Trophoblast cell (in vitro differentiated cells and primary cell): Measurements from ENCODE around the gene FAM47E.
A peak's percentile ranks its signal among the peaks of the same experiment; 100 is the strongest.

Experiments
- DNase-seq, 2 donors: peaks; one replicate each; pipeline ENCODE4 v3.0.0-alpha.2; 2016
- H2AFZ ChIP-seq: 2 replicates; pipeline ENCODE4 v1.6.1; 2013; ENCODE audit warnings: low read length, moderate library complexity, mild to moderate bottlenecking; ENCODE audit not compliant: insufficient read depth, poor library complexity
- H2AK5ac ChIP-seq: 2 replicates; pipeline ENCODE4 v1.6.1; 2013; ENCODE audit warnings: mild to moderate bottlenecking, low read length
- H2BK120ac ChIP-seq: 2 replicates; pipeline ENCODE4 v1.6.1; 2013; ENCODE audit warnings: low read length, mild to moderate bottlenecking, moderate library complexity; ENCODE audit not compliant: insufficient read depth, poor library complexity
- H2BK12ac ChIP-seq: 2 replicates; pipeline ENCODE4 v1.6.1; 2013; ENCODE audit warnings: mild to moderate bottlenecking, low read length, moderate library complexity
- H2BK5ac ChIP-seq: 2 replicates; pipeline ENCODE4 v1.6.1; 2013; ENCODE audit warnings: low read length, low read depth, moderate library complexity, mild to moderate bottlenecking; ENCODE audit not compliant: poor library complexity
- H3K14ac ChIP-seq: 2 replicates; pipeline ENCODE4 v1.6.1; 2013; ENCODE audit warnings: mild to moderate bottlenecking, low read length
- H3K18ac ChIP-seq: 2 replicates; pipeline ENCODE4 v1.6.1; 2013; ENCODE audit warnings: mild to moderate bottlenecking, low read length
- H3K23ac ChIP-seq: 2 replicates; pipeline ENCODE4 v1.6.1; 2013; ENCODE audit warnings: low read length
- H3K27ac ChIP-seq: 2 replicates; pipeline ENCODE4 v1.5.1; 2013; ENCODE audit warnings: low read depth, mild to moderate bottlenecking, inconsistent platforms, low read length, moderate library complexity
- H3K27me3 ChIP-seq: 2 replicates; pipeline ENCODE4 v1.6.1; 2013; ENCODE audit warnings: inconsistent platforms, mild to moderate bottlenecking, low read length, moderate library complexity; ENCODE audit not compliant: insufficient read depth
- H3K36me3 ChIP-seq, 2 experiments: 1 replicate in 1 of 2; 2 replicates in 1 of 2; pipeline ENCODE4 v1.6.1; 2013; ENCODE audit warnings: low read length in 2 of 2, mild to moderate bottlenecking in 2 of 2, moderate library complexity in 1 of 2; ENCODE audit not compliant: insufficient read depth in 2 of 2, control insufficient read depth in 1 of 2
- H3K4ac ChIP-seq: 2 replicates; pipeline ENCODE4 v1.6.1; 2013; ENCODE audit warnings: low read depth, mild to moderate bottlenecking, low read length, moderate library complexity
- H3K4me1 ChIP-seq, 2 experiments: 1 replicate in 1 of 2; 2 replicates in 1 of 2; pipeline ENCODE4 v1.6.1; 2013; ENCODE audit warnings: low read length in 2 of 2, mild to moderate bottlenecking in 2 of 2, moderate library complexity in 1 of 2; ENCODE audit not compliant: insufficient read depth in 2 of 2, control insufficient read depth in 1 of 2
- H3K4me2 ChIP-seq: 2 replicates; pipeline ENCODE4 v1.6.1; 2013; ENCODE audit warnings: inconsistent platforms, mild to moderate bottlenecking, low read length, moderate library complexity
- H3K4me3 ChIP-seq: 2 replicates; pipeline ENCODE4 v1.5.1; 2013; ENCODE audit warnings: mild to moderate bottlenecking, low read depth, low read length, inconsistent platforms
- H3K79me1 ChIP-seq: one replicate; pipeline ENCODE4 v1.6.1; 2013; ENCODE audit warnings: low read length
- H3K79me2 ChIP-seq: 2 replicates; pipeline ENCODE4 v1.6.1; 2013; ENCODE audit warnings: low read length, mild to moderate bottlenecking; ENCODE audit not compliant: control insufficient read depth, insufficient read depth, poor library complexity
- H3K9ac ChIP-seq: 2 replicates; pipeline ENCODE4 v1.6.1; 2013; ENCODE audit warnings: mild to moderate bottlenecking, low read length
- H3K9me3 ChIP-seq: 2 replicates; pipeline ENCODE4 v1.6.1; 2013; ENCODE audit warnings: low read depth, mild to moderate bottlenecking, control low read depth, inconsistent platforms, low read length; ENCODE audit not compliant: insufficient read depth
- H4K12ac ChIP-seq: 2 replicates; pipeline ENCODE4 v1.6.1; 2013; ENCODE audit warnings: low read depth, mild to moderate bottlenecking, low read length, moderate library complexity
- H4K8ac ChIP-seq: 2 replicates; pipeline ENCODE4 v1.6.1; 2013; ENCODE audit warnings: low read depth, mild to moderate bottlenecking, low read length, moderate library complexity
- H4K91ac ChIP-seq: one replicate; pipeline ENCODE4 v1.6.1; 2013; ENCODE audit warnings: low read depth, mild to moderate bottlenecking, low read length, moderate library complexity
- WGBS: extraction: QIAGEN DNeasy Blood & Tissue Kit; methylation state at CpG from one replicate; pipeline ENCODE4 v1.1.7; 2013; ENCODE audit warnings: missing lambda C conversion rate; ENCODE audit not compliant: insufficient read length, insufficient coverage; ENCODE audit errors: extremely low coverage; 5-methylcytosine and 5-hydroxymethylcytosine counted together

Gene FAM47E

DNA sequence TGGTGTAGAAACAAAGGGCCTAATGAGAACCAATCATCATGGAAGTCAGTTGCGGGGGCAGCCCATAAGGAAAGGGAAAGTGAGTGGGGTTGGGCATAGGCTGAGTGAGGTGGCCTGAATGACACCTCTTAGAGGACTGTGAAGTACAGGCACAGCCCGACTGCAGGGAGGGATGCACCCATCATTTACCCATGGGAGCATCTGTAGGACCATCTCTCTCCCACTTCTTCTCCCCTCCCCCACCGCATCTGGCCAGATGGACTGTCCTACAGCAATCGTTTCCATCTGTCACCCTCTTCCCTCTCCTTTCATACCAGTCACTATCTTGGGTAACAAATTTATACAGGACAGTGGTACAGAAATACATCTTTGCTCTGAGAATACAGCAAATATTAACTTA lies 59.2 kb downstream of the FAM47E start:
- H2AK5ac ChIP-seq, result no peak overlapping the region
- H3K18ac ChIP-seq, result no peak overlapping the region
- H3K9ac ChIP-seq, result no peak overlapping the region
- peaks cover 5% of the 10 kb centered on the region for H3K79me2 ChIP-seq
- H3K4me2 ChIP-seq, result no peak overlapping the region
- H3K4me3 ChIP-seq, result peak overlapping the region; percentile 39
- H3K4ac ChIP-seq, result no peak overlapping the region
- no peak overlapping the region for H2BK120ac ChIP-seq
- no peak overlapping the region for H4K12ac ChIP-seq
- peaks cover 11% of the 10 kb centered on the region for H3K79me1 ChIP-seq
- H3K9me3 ChIP-seq, result peaks cover 4% of the 10 kb centered on the region
- DNase-seq, result no peak
- H4K91ac ChIP-seq, result no peak overlapping the region
- no peak overlapping the region for H3K14ac ChIP-seq
- peaks cover 3 to 4% of the 10 kb centered on the region in 2 experiments for H3K36me3 ChIP-seq
- H3K27me3 ChIP-seq, result no peaks in the 10 kb centered on the region
- no peak overlapping the region for H3K23ac ChIP-seq
- WGBS, result no CpG with 5 or more reads among the region's 4 CpGs
- no peak overlapping the region for H2BK12ac ChIP-seq
- H3K4me1 ChIP-seq, result peaks cover 6 to 9% of the 10 kb centered on the region in 2 experiments
- no peak overlapping the region for H4K8ac ChIP-seq
- no peak overlapping the region for H2BK5ac ChIP-seq
- H3K27ac ChIP-seq, result no peak overlapping the region
- no peak overlapping the region for H2AFZ ChIP-seq

DNA sequence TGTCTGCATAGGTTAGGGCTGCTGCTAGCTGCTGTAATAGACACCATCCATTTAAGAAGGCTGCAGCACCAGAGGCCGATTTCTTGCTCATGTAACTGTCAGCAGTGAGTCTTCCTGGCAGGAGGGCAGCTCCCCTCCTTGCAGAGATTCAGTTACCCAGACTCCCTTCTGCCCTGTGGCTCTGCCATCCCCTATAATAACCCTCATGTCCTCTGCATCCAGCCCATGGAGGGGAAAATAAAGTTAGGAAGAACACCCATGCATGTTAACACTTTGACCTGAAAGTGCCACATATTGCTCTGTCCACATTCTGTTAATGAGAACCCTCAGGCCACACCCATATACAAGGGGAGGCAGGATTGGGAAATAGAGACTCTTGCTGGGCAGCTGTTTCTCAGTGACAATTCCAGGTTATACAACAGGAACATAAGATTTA lies 60.4 kb downstream of the FAM47E start:
- Histone ChIP-seq H3K79me2 (peaks cover under 1% of the 10 kb centered on the region), H3K79me1 (peaks cover 2% of the 10 kb centered on the region), H2AK5ac (no peak overlapping the region), H3K4me2 (no peak overlapping the region), H2BK5ac (no peak overlapping the region), H3K27me3 (no peaks in the 10 kb centered on the region), H3K23ac (no peak overlapping the region), H3K4ac (no peak overlapping the region), H4K8ac (no peak overlapping the region), H2BK12ac (no peak overlapping the region), H3K14ac (no peak overlapping the region), H3K36me3 (peaks cover 3 to 4% of the 10 kb centered on the region in 2 experiments), H3K4me1 (peaks cover 6% of the 10 kb centered on the region in 2 experiments), H2BK120ac (no peak overlapping the region), H3K9me3 (peaks cover 4% of the 10 kb centered on the region), H3K18ac (no peak overlapping the region), H2AFZ (no peak overlapping the region), H3K27ac (no peak overlapping the region), H3K9ac (no peak overlapping the region), H4K91ac (no peak overlapping the region), H3K4me3 (no peak overlapping the region), H4K12ac (no peak overlapping the region)
- WGBS, result no CpG with 5 or more reads among the region's 1 CpG
- peak in 1 of 2 donors; percentile 52 for DNase-seq

DNA sequence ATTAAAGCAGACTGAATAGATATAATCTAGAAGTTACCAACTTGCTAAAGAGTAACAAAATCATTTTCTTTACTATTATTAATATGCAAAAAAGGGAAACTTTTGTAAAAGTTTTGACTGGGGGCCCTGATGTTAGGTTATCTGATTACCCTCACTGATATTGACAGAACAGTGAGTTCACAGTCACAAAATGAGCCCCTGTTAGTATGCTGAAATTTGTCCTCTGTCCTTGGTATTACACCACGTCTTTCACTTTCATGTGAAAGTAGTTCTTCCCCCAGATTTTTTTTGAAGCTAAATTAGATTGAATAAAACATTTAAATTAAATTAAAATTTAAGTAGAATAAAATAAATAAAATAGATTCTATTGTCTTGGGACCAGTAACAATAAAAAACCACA lies 60.9 kb downstream of the FAM47E start:
- no peaks in the 10 kb centered on the region for H3K79me1 ChIP-seq
- H2AFZ ChIP-seq, result no peak overlapping the region
- no peak overlapping the region for H3K4me2 ChIP-seq
- WGBS, result no CpG with 5 or more reads among the region's 1 CpG
- H3K79me2 ChIP-seq, result no peaks in the 10 kb centered on the region
- no peak overlapping the region for H3K18ac ChIP-seq
- no peak overlapping the region for H3K23ac ChIP-seq
- no peak overlapping the region for H3K9ac ChIP-seq
- H3K4me1 ChIP-seq, result peaks cover 1 to 2% of the 10 kb centered on the region in 2 experiments
- H3K4me3 ChIP-seq, result no peak overlapping the region
- H3K14ac ChIP-seq, result no peak overlapping the region
- no peak overlapping the region for H3K4ac ChIP-seq
- H3K36me3 ChIP-seq, result peaks cover 3 to 4% of the 10 kb centered on the region in 2 experiments
- no peak overlapping the region for H2AK5ac ChIP-seq
- no peak overlapping the region for H2BK12ac ChIP-seq
- H4K8ac ChIP-seq, result no peak overlapping the region
- DNase-seq, result no peak
- no peaks in the 10 kb centered on the region for H3K27me3 ChIP-seq
- no peak overlapping the region for H3K27ac ChIP-seq
- H2BK120ac ChIP-seq, result no peak overlapping the region
- H2BK5ac ChIP-seq, result no peak overlapping the region
- no peak overlapping the region for H4K12ac ChIP-seq
- H3K9me3 ChIP-seq, result peaks cover 4% of the 10 kb centered on the region
- no peak overlapping the region for H4K91ac ChIP-seq

GRCh38 chr4:76313547-76313946 lies 62.0 kb downstream of the FAM47E start:
- Histone ChIP-seq H3K4ac (no peak overlapping the region), H3K4me3 (no peak overlapping the region), H3K9ac (no peak overlapping the region), H3K4me2 (no peak overlapping the region), H4K91ac (no peak overlapping the region), H2AFZ (no peak overlapping the region), H4K8ac (no peak overlapping the region), H2BK12ac (no peak overlapping the region), H3K18ac (no peak overlapping the region), H2AK5ac (no peak overlapping the region), H3K14ac (no peak overlapping the region), H3K79me1 (no peaks in the 10 kb centered on the region), H3K36me3 (peaks cover 3 to 4% of the 10 kb centered on the region in 2 experiments), H3K9me3 (peaks cover 4% of the 10 kb centered on the region), H3K4me1 (peaks cover 0 to 1% of the 10 kb centered on the region in 2 experiments), H3K27ac (no peak overlapping the region), H3K23ac (no peak overlapping the region), H4K12ac (no peak overlapping the region), H2BK120ac (no peak overlapping the region), H2BK5ac (no peak overlapping the region), H3K79me2 (no peaks in the 10 kb centered on the region), H3K27me3 (no peaks in the 10 kb centered on the region)
- no peak for DNase-seq
- no CpG with 5 or more reads among the region's 2 CpGs for WGBS
